Endodermal cell (in vitro differentiated cells): Measurements from ENCODE around the gene CDON. TPM values are rescaled to one million over a fixed set of nuclear protein-coding genes. Genes with fewer than 3 reads are reported as not detected.

Experiments
- DNase-seq: peaks from one replicate; pipeline ENCODE4 v3.0.0-alpha.2; 2017
- H3K27ac ChIP-seq: 2 replicates; pipeline ENCODE4 v1.5.1; 2013; ENCODE audit warnings: mild to moderate bottlenecking, low read depth, low read length, moderate library complexity
- H3K27me3 ChIP-seq: 2 replicates; pipeline ENCODE4 v1.6.1; 2013; ENCODE audit warnings: mild to moderate bottlenecking, low read length, moderate library complexity; ENCODE audit not compliant: insufficient read depth, control insufficient read depth, poor library complexity, severe bottlenecking
- H3K36me3 ChIP-seq: 2 replicates; pipeline ENCODE4 v1.7.0; 2013; ENCODE audit warnings: mild to moderate bottlenecking, low read length, moderate library complexity; ENCODE audit not compliant: control insufficient read depth, insufficient read depth
- H3K4me1 ChIP-seq: one replicate; pipeline ENCODE4 v1.7.0; 2013; ENCODE audit warnings: low read length; ENCODE audit not compliant: control insufficient read depth, insufficient read depth
- H3K4me3 ChIP-seq: 2 replicates; pipeline ENCODE4 v1.5.1; 2013; ENCODE audit warnings: mild to moderate bottlenecking, low read length, moderate library complexity
- H3K9ac ChIP-seq: 2 replicates; pipeline ENCODE4 v1.6.1; 2013; ENCODE audit warnings: mild to moderate bottlenecking, low read length, moderate library complexity; ENCODE audit not compliant: poor library complexity, severe bottlenecking; ENCODE audit errors: extremely low read depth
- H3K9me3 ChIP-seq: 2 replicates; pipeline ENCODE4 v1.6.1; 2013; ENCODE audit warnings: mild to moderate bottlenecking, low read length, moderate library complexity; ENCODE audit not compliant: control insufficient read depth
- H3K27ac Mint-ChIP-seq: 2 replicates; pipeline ENCODE4 v1.8.0; 2020; ENCODE audit warnings: mixed read lengths
- H3K27me3 Mint-ChIP-seq: 2 replicates; pipeline ENCODE4 v1.8.0; 2021; ENCODE audit warnings: mild to moderate bottlenecking, mixed read lengths; ENCODE audit not compliant: insufficient read depth
- H3K36me3 Mint-ChIP-seq: 2 replicates; pipeline ENCODE4 v1.8.0; 2020; ENCODE audit warnings: low read depth, mixed read lengths
- H3K4me1 Mint-ChIP-seq: 2 replicates; pipeline ENCODE4 v1.8.0; 2020; ENCODE audit warnings: mixed read lengths
- H3K4me3 Mint-ChIP-seq: 2 replicates; pipeline ENCODE4 v1.8.0; 2020; ENCODE audit warnings: mild to moderate bottlenecking, moderate library complexity, mixed read lengths
- H3K9me3 Mint-ChIP-seq: 2 replicates; pipeline ENCODE4 v1.8.0; 2020; ENCODE audit warnings: mild to moderate bottlenecking, mixed read lengths
- WGBS, 2 experiments: methylation state at CpG; one replicate each; pipeline versions ENCODE4 v1.1.5 to v1.1.7; 2013; ENCODE audit warnings: missing lambda C conversion rate in 2 of 2, mixed read lengths in 1 of 2; ENCODE audit not compliant: insufficient coverage in 1 of 2, insufficient read length in 1 of 2; 5-methylcytosine and 5-hydroxymethylcytosine counted together
- total RNA-seq, 2 donors: library from RNA; stranded (reverse); fragmentation: NEBNext Ultra II Directional in 1 of 2; extraction: Animal tissue kit (Norgen Biotek cat#: 25700) in 1 of 2; gene quantifications; 2 replicates in 1 of 2; 3 replicates in 1 of 2; pipeline ENCODE4 v1.2.1, GENCODE V29; 2021
- TF ChIP-seq, protein P1 (sequence below): fragments of 200-600 bp; sonication (generic); conservative IDR thresholded peaks from 2 replicates; pipeline ENCODE4 v1.5.0; 2021; ENCODE audit warnings: antibody characterized with exemption, mild to moderate bottlenecking

The CDON gene
- total RNA-seq, 2 donors from 2014 or later = 19.2 to 24.5 TPM

DNA sequence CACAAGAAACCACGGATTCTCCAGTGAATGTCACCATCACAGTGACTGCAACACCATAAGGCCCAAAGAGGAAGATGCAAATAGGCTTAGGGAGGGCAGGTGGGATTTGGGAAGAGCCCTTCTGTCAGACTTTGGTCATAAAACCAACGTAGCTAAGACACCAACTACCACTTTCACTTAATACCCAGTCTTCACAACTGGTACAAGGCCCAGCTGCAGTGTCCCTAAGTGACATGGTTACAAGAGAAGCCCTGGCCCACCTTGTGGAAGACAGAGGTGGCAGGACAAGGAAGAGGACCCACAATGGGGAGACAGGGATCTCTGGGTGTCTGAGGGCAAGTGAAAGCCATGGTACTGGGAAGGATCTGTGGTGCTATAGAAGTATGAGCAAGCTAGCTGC, 106.8 kb downstream of the CDON start:
- H3K4me3 Mint-ChIP-seq = no peak overlapping the region
- no peak overlapping the region for H3K27ac Mint-ChIP-seq
- WGBS, 2 experiments = 93% methylated on average over 2 of the region's 2 CpGs; no CpG with 5 or more reads in 1 of the 2 experiments

DNA sequence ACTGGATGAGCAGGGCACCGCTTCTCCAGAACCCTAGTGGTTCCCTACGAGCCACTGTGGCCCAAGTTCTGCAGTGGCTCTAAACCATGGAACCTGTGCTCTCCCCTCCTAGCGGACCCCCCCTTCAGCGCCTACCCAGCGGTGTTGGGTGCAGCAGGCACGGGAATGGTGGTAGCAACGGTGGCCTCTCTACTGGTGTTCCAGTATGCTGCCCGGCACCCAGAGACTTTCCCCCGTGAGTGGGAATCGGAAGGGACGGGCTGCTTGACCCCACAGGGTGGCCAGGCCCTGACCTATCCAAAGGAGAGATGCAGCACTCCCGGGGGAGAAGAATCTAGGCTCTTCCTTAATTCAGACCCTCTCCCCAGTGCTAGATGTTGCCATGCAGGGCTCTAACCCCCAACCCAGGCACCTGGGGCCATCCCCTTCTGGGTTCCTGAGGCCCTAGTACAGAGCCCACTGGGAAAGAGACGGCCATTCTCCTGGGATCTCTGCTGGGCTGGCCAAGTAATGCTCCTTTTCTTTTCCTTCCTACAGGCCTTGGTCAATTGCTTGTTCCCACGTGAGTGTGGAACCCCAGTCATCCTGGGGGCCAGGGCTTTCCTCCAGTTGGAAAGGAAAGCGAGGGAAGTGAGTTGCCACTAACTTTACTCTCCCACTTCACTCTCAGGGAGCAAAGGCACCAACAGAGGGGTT, 107.6 kb downstream of the CDON start:
- Mint-ChIP-seq H3K36me3 (peaks cover 6% of the 10 kb centered on the region), H3K9me3 (no peaks in the 10 kb centered on the region), H3K27ac (no peak overlapping the region), H3K27me3 (no peaks in the 10 kb centered on the region), H3K4me1 (peaks cover 4% of the 10 kb centered on the region), H3K4me3 (no peak overlapping the region)
- Histone ChIP-seq H3K9ac (no peak overlapping the region), H3K4me1 (no peaks in the 10 kb centered on the region), H3K4me3 (no peak overlapping the region), H3K9me3 (no peaks in the 10 kb centered on the region), H3K36me3 (no peaks in the 10 kb centered on the region), H3K27me3 (no peaks in the 10 kb centered on the region), H3K27ac (no peak overlapping the region)
- TF ChIP-seq, protein P1, sequence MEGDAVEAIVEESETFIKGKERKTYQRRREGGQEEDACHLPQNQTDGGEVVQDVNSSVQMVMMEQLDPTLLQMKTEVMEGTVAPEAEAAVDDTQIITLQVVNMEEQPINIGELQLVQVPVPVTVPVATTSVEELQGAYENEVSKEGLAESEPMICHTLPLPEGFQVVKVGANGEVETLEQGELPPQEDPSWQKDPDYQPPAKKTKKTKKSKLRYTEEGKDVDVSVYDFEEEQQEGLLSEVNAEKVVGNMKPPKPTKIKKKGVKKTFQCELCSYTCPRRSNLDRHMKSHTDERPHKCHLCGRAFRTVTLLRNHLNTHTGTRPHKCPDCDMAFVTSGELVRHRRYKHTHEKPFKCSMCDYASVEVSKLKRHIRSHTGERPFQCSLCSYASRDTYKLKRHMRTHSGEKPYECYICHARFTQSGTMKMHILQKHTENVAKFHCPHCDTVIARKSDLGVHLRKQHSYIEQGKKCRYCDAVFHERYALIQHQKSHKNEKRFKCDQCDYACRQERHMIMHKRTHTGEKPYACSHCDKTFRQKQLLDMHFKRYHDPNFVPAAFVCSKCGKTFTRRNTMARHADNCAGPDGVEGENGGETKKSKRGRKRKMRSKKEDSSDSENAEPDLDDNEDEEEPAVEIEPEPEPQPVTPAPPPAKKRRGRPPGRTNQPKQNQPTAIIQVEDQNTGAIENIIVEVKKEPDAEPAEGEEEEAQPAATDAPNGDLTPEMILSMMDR = no peak
- no peak for DNase-seq
- WGBS, 2 experiments = 91 to 97% methylated on average over 9 to 15 of the region's 15 CpGs

More for the DNA sequence above, 106.8 kb downstream of the CDON start:
- no peak overlapping the region for H3K9ac ChIP-seq
- TF ChIP-seq, protein P1 = no peak
- H3K4me3 ChIP-seq = no peak overlapping the region
- H3K9me3 Mint-ChIP-seq = no peaks in the 10 kb centered on the region
- no peaks in the 10 kb centered on the region for H3K9me3 ChIP-seq
- peaks cover 5% of the 10 kb centered on the region for H3K4me1 Mint-ChIP-seq
- H3K36me3 Mint-ChIP-seq = peaks cover 9% of the 10 kb centered on the region
- no peaks in the 10 kb centered on the region for H3K36me3 ChIP-seq
- no peak overlapping the region for H3K27ac ChIP-seq
- H3K27me3 ChIP-seq = no peaks in the 10 kb centered on the region
- no peaks in the 10 kb centered on the region for H3K4me1 ChIP-seq
- no peaks in the 10 kb centered on the region for H3K27me3 Mint-ChIP-seq
- no peak for DNase-seq

DNA sequence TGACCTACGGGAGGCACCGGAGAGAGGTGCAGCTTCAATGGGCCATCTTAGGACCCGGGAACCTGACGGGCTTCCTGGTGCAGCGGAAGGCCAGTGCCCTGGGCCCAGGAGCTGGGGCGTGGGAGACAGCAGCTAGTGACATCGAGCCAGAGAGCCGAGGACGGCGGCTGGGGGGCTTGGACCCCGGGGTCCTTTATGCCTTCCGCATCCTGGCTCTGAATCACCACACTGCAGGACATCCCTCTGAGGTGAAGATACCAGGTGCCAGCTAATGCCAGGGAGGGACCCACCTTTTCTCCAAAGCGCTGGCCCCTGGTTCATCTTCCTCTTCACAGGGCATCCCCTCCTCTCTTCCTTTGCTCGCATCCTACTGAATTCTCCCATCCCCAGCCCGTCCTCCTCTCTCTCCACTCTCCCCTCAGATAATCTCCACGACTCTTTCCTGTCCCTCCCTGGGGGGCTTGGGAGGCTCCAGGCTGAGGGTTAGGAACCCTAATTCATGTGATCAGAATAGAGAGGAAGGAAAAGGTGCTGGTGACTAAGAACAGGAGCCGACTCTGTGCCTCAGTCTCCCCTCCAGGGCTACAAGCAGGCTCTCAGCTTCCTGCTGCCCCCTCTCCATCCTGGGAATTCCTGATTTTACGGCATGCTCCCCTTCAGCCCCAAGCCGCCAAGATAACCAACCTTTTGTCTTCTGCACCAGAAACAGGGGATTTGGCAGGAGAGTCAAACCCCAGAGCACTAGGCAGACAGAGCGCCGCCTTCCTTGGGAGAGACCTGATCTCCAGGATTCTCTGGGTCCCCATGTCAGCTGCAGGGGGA, 108.3 kb downstream of the CDON start:
- DNase-seq = no peak
- WGBS, 2 experiments = 93 to 94% methylated on average over 14 to 20 of the region's 21 CpGs
- Histone ChIP-seq H3K27ac (peak overlapping the region; percentile 24), H3K4me1 (no peaks in the 10 kb centered on the region), H3K4me3 (no peak overlapping the region), H3K27me3 (no peaks in the 10 kb centered on the region), H3K36me3 (no peaks in the 10 kb centered on the region), H3K9ac (no peak overlapping the region), H3K9me3 (no peaks in the 10 kb centered on the region)
- Mint-ChIP-seq H3K27ac (no peak overlapping the region), H3K36me3 (no peaks in the 10 kb centered on the region), H3K27me3 (no peaks in the 10 kb centered on the region), H3K4me1 (peaks cover 4% of the 10 kb centered on the region), H3K4me3 (no peak overlapping the region), H3K9me3 (no peaks in the 10 kb centered on the region)
- TF ChIP-seq, protein P1 = no peak
